ENCODE data around the gene PAK6.

PAK6 gene

DNA sequence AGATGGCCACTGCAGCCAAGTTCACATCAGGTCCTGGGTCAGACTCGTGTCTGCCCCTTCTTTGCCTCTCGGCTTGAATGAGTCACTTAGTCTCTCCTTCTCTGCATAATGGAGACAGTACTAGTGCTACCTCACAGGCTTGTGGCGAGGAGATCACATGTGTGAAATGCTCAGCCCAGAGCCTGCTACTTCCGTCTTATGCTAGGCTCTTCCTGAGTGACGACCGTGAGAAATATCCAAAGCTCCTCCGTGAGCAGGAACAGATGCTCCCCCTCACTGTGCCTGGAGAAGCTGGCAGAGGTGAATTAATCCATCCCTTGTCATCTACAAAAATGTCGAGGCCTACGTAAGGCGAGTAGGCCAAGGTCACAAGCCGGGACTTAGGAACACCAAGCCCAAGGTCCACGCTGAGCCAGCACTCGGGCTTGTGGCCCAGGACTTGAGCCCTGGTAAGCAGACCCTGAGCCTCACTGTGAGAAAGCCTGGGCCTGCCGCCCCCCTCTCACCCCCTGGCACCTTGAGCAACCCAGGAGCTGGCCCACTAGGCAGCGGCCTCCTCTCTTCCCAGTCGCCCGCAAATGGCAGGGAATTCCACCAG is 17.9 kb downstream of the PAK6 start:
- DNase-seq, result no peak

GRCh38 chr15:40257656-40258450 is 19.0 kb downstream of the PAK6 start:
- DNase-seq, result no peak

DNA sequence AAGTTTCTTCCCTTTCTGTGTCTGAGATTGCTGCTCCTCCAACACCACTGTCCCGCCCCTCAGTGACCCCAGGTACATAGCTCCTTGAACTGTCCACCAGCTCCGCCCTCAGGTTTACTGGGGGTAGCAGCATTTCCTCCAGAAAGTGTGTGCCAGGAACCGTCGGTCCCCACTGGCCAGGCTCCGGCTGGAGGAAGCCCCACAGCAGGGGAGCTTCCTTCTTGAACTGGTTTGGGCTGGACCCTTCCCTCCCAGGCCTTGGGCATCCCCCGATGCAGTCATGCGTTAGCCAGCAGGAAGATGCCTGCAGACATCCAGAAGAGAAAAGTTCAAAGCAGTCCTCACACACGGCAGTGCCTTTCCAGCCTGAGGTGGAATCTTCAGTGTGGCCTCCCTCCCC is 19.7 kb downstream of the PAK6 start:
- DNase-seq, result no peak

- no peak for DNase-seq
Observed at GRCh38 chr15:40259021-40259420, 20.2 kb downstream of the PAK6 start.

DNA sequence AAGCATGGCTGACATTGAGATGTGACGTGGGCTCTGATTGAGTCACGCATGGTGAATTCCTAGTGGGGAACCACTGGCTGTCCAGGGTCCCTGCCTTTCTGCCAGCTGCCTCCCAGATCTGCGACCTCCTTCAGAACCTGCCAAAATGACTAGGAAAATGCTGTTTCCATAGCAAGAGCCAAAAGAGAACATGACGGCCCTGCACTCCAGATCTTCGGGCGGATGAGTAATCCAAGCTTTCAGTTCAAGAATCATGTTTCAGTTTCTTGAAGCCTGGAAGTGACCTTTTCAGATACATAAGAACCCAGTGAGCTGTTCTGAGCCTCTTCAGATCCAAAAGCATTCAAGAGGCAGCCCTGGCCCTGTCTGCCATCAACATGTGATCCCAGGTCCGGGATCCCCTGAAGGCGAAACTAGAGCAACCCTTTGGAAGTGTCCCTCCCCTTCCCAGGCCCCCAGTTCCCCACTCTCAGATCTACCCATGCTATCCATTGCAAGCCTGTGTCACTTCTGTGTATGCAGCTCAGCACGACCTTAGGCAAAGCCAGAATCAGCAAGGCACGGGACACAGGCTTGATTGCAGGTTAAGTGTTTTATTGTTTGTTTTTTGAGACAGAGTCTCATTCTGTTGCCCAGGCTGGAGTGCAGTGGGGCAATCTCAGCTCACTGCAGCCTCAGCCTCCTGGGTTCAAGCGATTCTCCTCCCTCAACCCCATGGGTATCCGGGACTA is 24.3 kb downstream of the PAK6 start:
- DNase-seq, result no peak

DNA sequence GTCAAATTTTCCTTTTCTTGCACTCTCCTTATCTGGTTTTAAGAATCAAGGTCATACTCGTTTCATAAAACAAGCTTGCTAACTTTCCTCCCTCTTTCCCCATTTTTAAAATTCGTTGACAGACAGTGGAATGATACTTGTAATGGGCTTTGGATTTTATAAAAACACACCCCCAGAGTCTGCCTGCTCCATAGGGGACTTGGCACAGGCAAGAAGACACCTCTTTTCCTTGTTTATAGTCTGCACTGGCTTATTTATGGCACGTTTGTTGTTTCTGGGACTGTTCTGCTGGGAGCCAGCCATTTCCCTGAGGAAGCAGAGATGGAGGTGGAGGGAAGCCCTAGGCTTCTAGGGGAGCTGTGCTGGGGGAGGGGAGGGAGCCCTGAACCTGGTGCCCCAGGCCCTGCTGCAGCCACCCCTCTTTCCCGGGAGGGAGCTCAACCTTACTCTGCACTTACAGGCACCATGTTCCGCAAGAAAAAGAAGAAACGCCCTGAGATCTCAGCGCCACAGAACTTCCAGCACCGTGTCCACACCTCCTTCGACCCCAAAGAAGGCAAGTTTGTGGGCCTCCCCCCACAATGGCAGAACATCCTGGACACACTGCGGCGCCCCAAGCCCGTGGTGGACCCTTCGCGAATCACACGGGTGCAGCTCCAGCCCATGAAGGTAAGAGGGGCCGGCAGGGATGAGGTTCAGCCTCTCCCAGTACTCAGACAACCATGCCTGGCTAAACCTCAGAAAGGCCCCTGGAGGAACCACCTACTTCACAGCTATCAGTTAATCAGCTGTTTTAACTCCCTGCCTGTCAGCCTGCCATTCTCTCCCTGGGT is 25.7 kb downstream of the PAK6 start:
- no peak for DNase-seq

- no peak for DNase-seq
Observed at GRCh38 chr15:40265355-40265754, 26.5 kb downstream of the PAK6 start.

GRCh38 chr15:40265875-40266274 is 27.0 kb downstream of the PAK6 start:
- DNase-seq, result no peak

DNA sequence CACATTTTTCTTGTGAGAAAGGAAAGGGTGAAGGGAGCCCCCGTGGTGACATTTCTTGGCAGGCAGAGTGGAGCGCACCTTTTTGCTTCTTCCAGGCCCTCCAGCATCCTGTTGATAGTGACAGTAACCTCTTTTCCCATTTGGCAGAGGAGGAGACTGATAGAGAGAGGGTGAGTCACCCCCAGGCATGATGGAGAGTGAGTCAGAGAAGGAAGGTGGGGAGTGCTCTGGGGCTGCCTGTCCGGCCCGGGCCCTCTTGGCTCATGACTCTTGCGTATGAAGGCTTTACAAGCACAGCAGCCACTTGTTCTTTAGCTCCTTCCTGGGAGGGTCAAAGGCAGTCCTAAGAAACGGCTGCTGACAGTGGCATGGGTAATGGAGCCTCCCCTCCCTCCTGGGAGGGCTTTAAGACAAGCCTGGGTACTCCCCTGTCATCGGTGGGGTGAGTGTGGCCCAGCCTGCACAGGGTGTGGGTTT is 28.0 kb downstream of the PAK6 start:
- no peak for DNase-seq

DNA sequence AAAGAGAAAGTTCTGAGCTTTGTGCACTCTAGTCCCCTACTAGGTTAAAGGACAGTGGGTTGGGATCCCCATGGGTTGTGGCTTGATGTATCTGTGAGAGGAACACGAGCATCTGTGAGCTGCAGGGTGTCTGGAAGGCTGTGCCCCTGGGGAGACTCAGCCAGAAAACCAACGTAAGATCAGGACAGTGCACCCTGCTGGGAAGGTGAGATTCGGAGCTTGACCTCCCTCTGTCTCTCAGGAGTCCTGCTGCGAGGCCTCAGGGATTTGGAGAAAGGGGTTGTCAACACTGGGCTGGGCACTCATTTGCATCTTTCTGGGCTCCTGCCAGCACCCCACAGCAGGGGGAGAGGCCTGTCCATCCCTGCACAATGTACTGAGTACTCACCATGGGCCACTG is 28.8 kb downstream of the PAK6 start:
- DNase-seq, result no peak

DNA sequence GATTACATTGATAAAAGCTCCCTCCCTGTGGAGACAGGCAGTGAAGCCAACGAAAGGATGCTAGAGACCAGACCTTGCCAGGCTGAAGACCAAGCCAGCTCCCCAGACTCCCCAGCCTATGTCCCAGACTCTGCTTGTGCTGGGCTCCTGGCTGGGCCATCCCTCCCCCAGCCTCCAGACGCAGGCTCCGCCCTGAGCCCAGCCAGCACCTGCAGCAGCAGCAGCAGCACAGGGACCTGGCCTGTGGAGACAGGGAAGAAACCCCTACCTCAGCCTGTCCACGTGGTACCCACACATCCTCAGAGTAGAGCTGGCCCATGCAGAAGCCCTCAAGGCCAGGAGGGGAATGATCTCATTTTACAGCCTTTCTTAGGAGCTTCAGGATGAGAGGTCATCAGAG is 30.7 kb downstream of the PAK6 start:
- DNase-seq, result no peak

GRCh38 chr15:40270246-40270995 is 31.6 kb downstream of the PAK6 start:
- DNase-seq, result no peak

DNA sequence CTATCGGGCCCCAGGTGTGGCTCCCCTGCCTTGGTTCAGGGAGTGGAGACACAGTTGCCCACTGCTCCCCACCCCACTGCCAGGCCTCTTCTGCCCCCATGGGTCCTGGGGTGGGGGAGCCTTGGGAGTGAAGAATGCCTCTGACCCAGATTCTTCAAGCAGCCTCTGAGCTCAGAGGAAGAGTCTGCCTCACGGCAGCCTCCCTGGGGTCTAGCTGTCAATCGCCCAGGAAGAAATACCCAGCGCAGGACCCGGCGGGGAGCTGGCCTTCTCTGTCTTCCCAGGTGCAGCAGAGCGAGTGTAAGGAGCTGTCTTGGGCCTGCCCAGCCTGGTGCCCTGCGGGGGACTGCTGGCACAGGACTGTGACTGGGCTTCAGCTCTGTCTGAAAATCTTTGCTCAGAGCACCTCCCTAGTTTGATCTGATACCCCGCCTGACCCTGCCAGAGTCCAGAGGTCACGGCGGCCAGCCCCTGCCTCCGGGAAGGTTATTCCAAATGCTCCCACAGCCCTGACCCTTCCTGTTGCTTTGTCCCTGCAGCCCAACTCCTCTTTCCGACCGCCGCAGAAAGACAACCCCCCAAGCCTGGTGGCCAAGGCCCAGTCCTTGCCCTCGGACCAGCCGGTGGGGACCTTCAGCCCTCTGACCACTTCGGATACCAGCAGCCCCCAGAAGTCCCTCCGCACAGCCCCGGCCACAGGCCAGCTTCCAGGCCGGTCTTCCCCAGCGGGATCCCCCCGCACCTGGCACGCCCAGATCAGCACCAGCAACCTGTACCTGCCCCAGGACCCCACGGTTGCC is 33.0 kb downstream of the PAK6 start:
- no peak for DNase-seq

- DNase-seq, result no peak
Observed at GRCh38 chr15:40272485-40273056, 33.7 kb downstream of the PAK6 start.

DNA sequence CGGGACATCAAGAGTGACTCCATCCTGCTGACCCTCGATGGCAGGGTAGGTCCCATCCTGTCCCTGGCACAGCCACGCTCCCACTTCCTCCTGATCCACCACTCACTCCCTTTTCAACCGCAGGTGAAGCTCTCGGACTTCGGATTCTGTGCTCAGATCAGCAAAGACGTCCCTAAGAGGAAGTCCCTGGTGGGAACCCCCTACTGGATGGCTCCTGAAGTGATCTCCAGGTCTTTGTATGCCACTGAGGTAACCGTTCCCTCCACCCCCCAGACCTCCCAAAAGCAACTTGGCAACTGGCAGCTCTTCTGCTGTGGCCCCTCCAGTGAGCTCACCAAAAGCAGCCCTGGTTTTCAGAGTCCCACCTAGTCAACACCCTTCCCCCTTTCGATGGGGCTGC is 34.6 kb downstream of the PAK6 start:
- no peak for DNase-seq

- peak; percentile 91 for DNase-seq
Observed at GRCh38 chr15:40274350-40275274, 35.7 kb downstream of the PAK6 start.

GRCh38 chr15:40275523-40275922 is 36.7 kb downstream of the PAK6 start:
- no peak for DNase-seq

DNA sequence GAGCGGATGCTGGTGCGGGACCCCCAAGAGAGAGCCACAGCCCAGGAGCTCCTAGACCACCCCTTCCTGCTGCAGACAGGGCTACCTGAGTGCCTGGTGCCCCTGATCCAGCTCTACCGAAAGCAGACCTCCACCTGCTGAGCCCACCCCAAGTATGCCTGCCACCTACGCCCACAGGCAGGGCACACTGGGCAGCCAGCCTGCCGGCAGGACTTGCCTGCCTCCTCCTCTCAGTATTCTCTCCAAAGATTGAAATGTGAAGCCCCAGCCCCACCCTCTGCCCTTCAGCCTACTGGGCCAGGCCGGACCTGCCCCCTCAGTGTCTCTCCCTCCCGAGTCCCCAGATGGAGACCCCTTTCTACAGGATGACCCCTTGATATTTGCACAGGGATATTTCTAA is 37.1 kb downstream of the PAK6 start:
- DNase-seq, result no peak

- DNase-seq, result no peak
Observed at GRCh38 chr15:40276927-40277326, 38.1 kb downstream of the PAK6 start.

GRCh38 chr15:40277471-40277870 is 38.6 kb downstream of the PAK6 start:
- DNase-seq, result no peak

Measured in activated T-cell treated with anti-CD3 and anti-CD28 coated beads, Interleukin-2, amount 50 U/mL, for 1 hour (primary cell).